ENCODE data around the gene SMIM29. TPM values are rescaled to one million over a fixed set of nuclear protein-coding genes. Genes with fewer than 3 reads are reported as not detected.

SMIM29 gene
- total RNA-seq, 1 experiment from 2014 or later, result 5.4 TPM

DNA sequence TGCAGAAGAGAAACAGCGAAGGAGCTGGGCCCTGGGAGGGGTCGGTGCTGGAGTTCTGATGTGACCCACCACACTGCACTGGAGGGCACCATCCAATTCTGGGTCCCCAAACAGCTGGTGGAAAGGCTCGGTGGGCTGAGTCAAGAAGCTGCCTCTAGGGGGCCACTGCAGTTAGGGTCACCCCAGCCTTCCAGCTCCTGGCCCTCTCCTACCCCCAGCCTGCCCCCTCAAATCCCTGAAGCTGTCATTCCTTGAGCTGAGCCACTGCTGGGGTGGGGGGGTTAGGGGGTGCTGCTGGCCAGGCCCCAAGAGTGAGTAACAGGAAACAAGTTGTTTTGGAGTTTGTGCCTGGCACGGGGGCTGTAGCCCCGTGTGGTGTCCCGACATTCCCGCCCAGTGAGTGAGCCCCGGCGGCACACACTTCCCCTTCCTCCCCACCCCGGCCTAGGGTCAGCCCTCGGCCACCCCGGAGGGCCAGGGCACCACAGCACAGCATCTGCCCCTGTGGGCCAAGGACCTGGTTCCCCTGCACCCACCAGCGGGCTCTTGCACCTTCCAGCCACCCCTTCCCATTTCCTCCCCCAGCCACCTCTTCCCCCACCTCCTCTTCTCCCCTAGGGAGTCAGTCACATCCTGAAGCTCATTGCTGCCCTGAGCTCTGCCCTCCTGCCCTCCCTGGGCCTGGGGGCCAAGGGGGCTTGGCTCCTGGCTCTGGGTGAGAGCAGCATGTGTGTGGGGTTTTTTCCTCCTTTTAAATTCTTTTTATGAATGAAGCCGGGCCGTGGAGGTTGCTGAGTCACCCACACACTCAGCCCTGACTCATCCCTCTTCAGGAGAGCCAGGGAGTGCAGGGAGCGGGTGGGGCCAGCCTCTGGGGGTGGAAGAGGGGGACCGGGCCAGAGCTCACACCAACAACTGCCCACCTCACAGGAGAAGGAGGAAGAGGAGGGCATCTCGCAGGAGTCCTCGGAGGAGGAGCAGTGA lies 4.6 kb downstream of the SMIM29 start:
- Histone ChIP-seq H3K14ac (ENCODE audit: insufficient read depth, low read length) (no peak overlapping the region), H3K23ac (ENCODE audit: insufficient read length, low read depth, low read length) (no peak overlapping the region), H3K27me3 (ENCODE audit: insufficient read depth, low read length) (no peaks in the 10 kb centered on the region), H3K4ac (ENCODE audit: low read depth, low read length) (no peak overlapping the region), H3K79me2 (ENCODE audit: insufficient read depth, low read length) (peaks cover 19% of the 10 kb centered on the region; the same call in 1 of the 2 replicates), H3K9me3 (ENCODE audit: control insufficient read depth, low read depth, low read length) (no peaks in the 10 kb centered on the region), H3K23me2 (ENCODE audit: insufficient read length, low read depth, low read length, poor library complexity, severe bottlenecking) (peaks cover 4% of the 10 kb centered on the region), H4K20me1 (ENCODE audit: control insufficient read depth, insufficient read depth, insufficient read length) (no peaks in the 10 kb centered on the region), H3K4me2 (ENCODE audit: insufficient read depth, insufficient read length, low read length) (no peak overlapping the region), H2AK5ac (ENCODE audit: insufficient read length, low read length) (no peak overlapping the region), H2BK15ac (ENCODE audit: low read depth, low read length) (no peak overlapping the region), H2BK20ac (ENCODE audit: low read depth, low read length, poor library complexity, severe bottlenecking) (no peak overlapping the region), H2BK5ac (ENCODE audit: insufficient read length, low read length) (no peak overlapping the region), H3K56ac (ENCODE audit: insufficient read length, low read depth, low read length) (no peak overlapping the region), H4K8ac (replicated peaks; ENCODE audit: insufficient read length, low read depth, low read length) (no peak overlapping the region), H2BK12ac (ENCODE audit: insufficient read length, low read depth, low read length) (no peak overlapping the region), H3K18ac (ENCODE audit: insufficient read length, low read depth, low read length) (no peak overlapping the region), H3K9ac (ENCODE audit: extremely low read depth, insufficient read length, low read length) (no peak overlapping the region), H3K79me1 (ENCODE audit: insufficient read depth, low read depth, low read length, poor library complexity, severe bottlenecking) (peaks cover 9% of the 10 kb centered on the region), H3K4me1 (ENCODE audit: insufficient read depth, low read length) (peaks cover 6% of the 10 kb centered on the region), H3K27ac (ENCODE audit: insufficient read length, low read depth, low read length) (no peak overlapping the region), H2AFZ (ENCODE audit: low read length) (no peak overlapping the region), H4K91ac (ENCODE audit: insufficient read length, low read depth, low read length) (no peak overlapping the region), H3T11ph (ENCODE audit: low read length) (no peak overlapping the region), H2BK120ac (ENCODE audit: low read depth, low read length, poor library complexity, severe bottlenecking) (no peak overlapping the region), H4K5ac (ENCODE audit: insufficient read length, low read depth, low read length) (no peak overlapping the region)
- peak; percentile 63 for DNase-seq
- no peaks in the 10 kb centered on the region for H3K9me3 Mint-ChIP-seq
- peaks cover 9% of the 10 kb centered on the region; the same call in 1 of the 2 replicates for H3K27me3 Mint-ChIP-seq (ENCODE audit: low read depth)
- peaks cover 62 to 75% of the 10 kb centered on the region in 2 experiments for H3K4me1 Mint-ChIP-seq
- peaks cover 51 to 71% (median 61%) of the 10 kb centered on the region in 3 experiments for H3K36me3 Mint-ChIP-seq (ENCODE audit: insufficient read depth in 1 of 3, low read depth in 3 of 3)
- H3K27ac Mint-ChIP-seq, result peak overlapping the region; percentile 67 to 95 (median 83); a peak in 5 of 7 replicates
- peak overlapping the region in 1 of 2 experiments; percentile 53; a peak in 2 of 5 replicates for H3K4me3 Mint-ChIP-seq
- TF ChIP-seq CTCF (conservative IDR thresholded peaks at IDR 0.05), result peak; percentile 55
- no CpG with 5 or more reads among the region's 19 CpGs for WGBS (ENCODE audit: extremely low coverage, insufficient read length, low lambda C conversion rate)
